Transverse colon (tissue), 4 donors: Measurements from ENCODE around the gene ANKRD62.

Experiments
- CTCF ChIP-seq, 5 experiments: fragments of 200-600 bp in 3 of 5; fragments of 450-650 bp in 2 of 5; sonication (generic) in 3 of 5; IDR thresholded peaks; 1 replicate in 2 of 5; 2 replicates in 3 of 5; pipeline ENCODE4 v1.5.1; 2016 to 2017; ENCODE audit warnings: antibody characterized with exemption in 5 of 5, inconsistent platforms in 3 of 5, mild to moderate bottlenecking in 2 of 5, moderate library complexity in 1 of 5
- EP300 ChIP-seq: sonication (generic); formaldehyde crosslinking; IDR thresholded peaks from one replicate; pipeline ENCODE4 v1.6.1; 2017; ENCODE audit warnings: antibody characterized with exemption, low read depth
- POLR2A ChIP-seq: fragments of 450-650 bp; IDR thresholded peaks from one replicate; pipeline ENCODE4 v1.6.1; 2016; ENCODE audit warnings: antibody characterized with exemption, mild to moderate bottlenecking, moderate library complexity
- POLR2AphosphoS5 ChIP-seq, 3 donors: sonication (generic); formaldehyde crosslinking; IDR thresholded peaks; one replicate each; pipeline ENCODE4 v1.6.1; 2016; ENCODE audit warnings: antibody characterized with exemption in 3 of 3

DNA sequence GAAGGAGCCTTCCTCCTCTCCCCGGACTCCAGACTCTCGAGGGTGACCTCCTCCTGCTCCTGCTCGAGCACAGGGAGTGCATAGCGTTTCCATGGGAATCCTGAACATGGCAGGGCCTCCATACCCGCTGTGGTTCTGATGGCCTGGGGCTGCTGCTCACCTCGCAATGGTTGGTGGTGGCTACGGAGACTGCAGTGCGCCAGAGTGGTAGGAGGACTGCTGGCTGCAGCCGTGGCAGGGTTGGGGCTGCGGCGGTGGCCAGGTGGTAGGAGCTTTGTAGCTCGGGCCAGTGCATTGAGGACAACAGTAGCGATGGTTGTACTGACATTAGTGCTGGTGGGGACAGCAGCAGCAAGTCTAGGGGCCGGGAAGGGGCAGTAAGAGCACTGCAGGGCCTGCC lies 32.0 kb upstream of the ANKRD62 start:
- no peak for TF ChIP-seq CTCF (IDR thresholded peaks at IDR 0.05)
- no peak for TF ChIP-seq POLR2A
- no peak for TF ChIP-seq POLR2AphosphoS5 (IDR thresholded peaks at IDR 0.05)
- TF ChIP-seq EP300, result no peak
